Smooth muscle cell (in vitro differentiated cells): ENCODE data around the gene FBXL2. TPM values are rescaled to one million over a fixed set of nuclear protein-coding genes. Genes with fewer than 3 reads are reported as not detected.
A peak's percentile ranks its signal among the peaks of the same experiment; 100 is the strongest.

ENCODE experiments used
- DNase-seq: peaks from one replicate; lab custom pipeline; 2025; ENCODE audit not compliant: unreplicated experiment; lab: John Stamatoyannopoulos, UW
- H2AFZ ChIP-seq: fragments of 200-600 bp; sonication (generic); 2 replicates; pipeline ENCODE4 v1.6.0; 2016; ENCODE audit warnings: antibody characterized with exemption, low read depth, mild to moderate bottlenecking
- H3F3A ChIP-seq: fragments of 200-600 bp; sonication (generic); 2 replicates; pipeline ENCODE4 v1.6.0; 2017; ENCODE audit warnings: antibody characterized with exemption, low read depth
- H3K27ac ChIP-seq: fragments of 200-600 bp; sonication (generic); 2 replicates; pipeline ENCODE4 v1.5.1; 2016; ENCODE audit warnings: low read depth, mild to moderate bottlenecking
- H3K27me3 ChIP-seq: fragments of 200-600 bp; sonication (generic); 2 replicates; pipeline ENCODE4 v1.6.1; 2016; ENCODE audit warnings: low read depth, mild to moderate bottlenecking
- H3K36me3 ChIP-seq: fragments of 200-600 bp; sonication (generic); 2 replicates; pipeline ENCODE4 v1.5.1; 2016; ENCODE audit warnings: low read depth
- H3K4me1 ChIP-seq: fragments of 200-600 bp; sonication (generic); 2 replicates; pipeline ENCODE4 v1.5.1; 2016; ENCODE audit warnings: low read depth
- H3K4me2 ChIP-seq: fragments of 200-600 bp; sonication (generic); 2 replicates; pipeline ENCODE4 v1.6.0; 2016; ENCODE audit warnings: mild to moderate bottlenecking
- H3K4me3 ChIP-seq: fragments of 200-600 bp; sonication (generic); 2 replicates; pipeline ENCODE4 v1.5.1; 2016; ENCODE audit warnings: mild to moderate bottlenecking
- H3K79me2 ChIP-seq: fragments of 200-600 bp; sonication (generic); 2 replicates; pipeline ENCODE4 v1.6.0; 2016; ENCODE audit warnings: low read depth, mild to moderate bottlenecking
- H3K9ac ChIP-seq: fragments of 200-600 bp; sonication (generic); 2 replicates; pipeline ENCODE4 v1.6.0; 2016; ENCODE audit warnings: low read depth
- H3K9me3 ChIP-seq: fragments of 200-600 bp; sonication (generic); replicated peaks from 2 replicates; pipeline ENCODE4 v1.5.1; 2016; ENCODE audit warnings: low read depth
- H4K20me1 ChIP-seq: fragments of 200-600 bp; sonication (generic); 2 replicates; pipeline ENCODE4 v1.6.0; 2016; ENCODE audit warnings: low read depth
- WGBS: methylation state at CpG from one replicate; pipeline ENCODE4 v1.1.7; 2016; ENCODE audit warnings: low lambda C conversion rate; 5-methylcytosine and 5-hydroxymethylcytosine counted together
- polyA plus RNA-seq: library from polyadenylated mRNA; unstranded; fragments of >200 nt; fragmentation: Nextera tagmentation; extraction: Ambion mirVana; gene quantifications from 2 replicates; pipeline ENCODE4 v1.2.1, GENCODE V29; 2016
- total RNA-seq: library from RNA; depleted of rRNA; stranded (reverse); fragments of >200 nt; gene quantifications from 2 replicates; pipeline ENCODE4 v1.2.3, GENCODE V29; 2014
- TF ChIP-seq, protein P1 (sequence below): fragments of 200-600 bp; sonication (generic); IDR thresholded peaks from 2 replicates; pipeline ENCODE4 v1.5.1; 2017; ENCODE audit warnings: borderline replicate concordance, mild to moderate bottlenecking, antibody characterized with exemption; ENCODE audit not compliant: insufficient read depth, poor library complexity, severe bottlenecking

FBXL2 gene
- total and polyA plus RNA-seq, 2 experiments from 2014 or later, result 8.9 to 10.7 TPM

- H3F3A ChIP-seq, result no peaks in the 10 kb centered on the region
- TF ChIP-seq, protein P1, sequence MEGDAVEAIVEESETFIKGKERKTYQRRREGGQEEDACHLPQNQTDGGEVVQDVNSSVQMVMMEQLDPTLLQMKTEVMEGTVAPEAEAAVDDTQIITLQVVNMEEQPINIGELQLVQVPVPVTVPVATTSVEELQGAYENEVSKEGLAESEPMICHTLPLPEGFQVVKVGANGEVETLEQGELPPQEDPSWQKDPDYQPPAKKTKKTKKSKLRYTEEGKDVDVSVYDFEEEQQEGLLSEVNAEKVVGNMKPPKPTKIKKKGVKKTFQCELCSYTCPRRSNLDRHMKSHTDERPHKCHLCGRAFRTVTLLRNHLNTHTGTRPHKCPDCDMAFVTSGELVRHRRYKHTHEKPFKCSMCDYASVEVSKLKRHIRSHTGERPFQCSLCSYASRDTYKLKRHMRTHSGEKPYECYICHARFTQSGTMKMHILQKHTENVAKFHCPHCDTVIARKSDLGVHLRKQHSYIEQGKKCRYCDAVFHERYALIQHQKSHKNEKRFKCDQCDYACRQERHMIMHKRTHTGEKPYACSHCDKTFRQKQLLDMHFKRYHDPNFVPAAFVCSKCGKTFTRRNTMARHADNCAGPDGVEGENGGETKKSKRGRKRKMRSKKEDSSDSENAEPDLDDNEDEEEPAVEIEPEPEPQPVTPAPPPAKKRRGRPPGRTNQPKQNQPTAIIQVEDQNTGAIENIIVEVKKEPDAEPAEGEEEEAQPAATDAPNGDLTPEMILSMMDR, result no peak
- H3K4me1 ChIP-seq, result no peaks in the 10 kb centered on the region
- H2AFZ ChIP-seq, result no peak overlapping the region
- H3K4me3 ChIP-seq, result no peak overlapping the region
- H4K20me1 ChIP-seq, result peaks cover 36% of the 10 kb centered on the region
- no peaks in the 10 kb centered on the region for H3K27me3 ChIP-seq
- no peak overlapping the region for H3K4me2 ChIP-seq
- no peak overlapping the region for H3K9ac ChIP-seq
- H3K79me2 ChIP-seq, result no peaks in the 10 kb centered on the region
- DNase-seq, result no peak
- H3K27ac ChIP-seq, result no peak overlapping the region
- WGBS, result 33% methylated on average over 5 of the region's 5 CpGs
- H3K36me3 ChIP-seq, result no peaks in the 10 kb centered on the region
- no peaks in the 10 kb centered on the region for H3K9me3 ChIP-seq
These were observed 78.4 kb downstream of the FBXL2 start for GRCh38 chr3:33355611-33356010.

DNA sequence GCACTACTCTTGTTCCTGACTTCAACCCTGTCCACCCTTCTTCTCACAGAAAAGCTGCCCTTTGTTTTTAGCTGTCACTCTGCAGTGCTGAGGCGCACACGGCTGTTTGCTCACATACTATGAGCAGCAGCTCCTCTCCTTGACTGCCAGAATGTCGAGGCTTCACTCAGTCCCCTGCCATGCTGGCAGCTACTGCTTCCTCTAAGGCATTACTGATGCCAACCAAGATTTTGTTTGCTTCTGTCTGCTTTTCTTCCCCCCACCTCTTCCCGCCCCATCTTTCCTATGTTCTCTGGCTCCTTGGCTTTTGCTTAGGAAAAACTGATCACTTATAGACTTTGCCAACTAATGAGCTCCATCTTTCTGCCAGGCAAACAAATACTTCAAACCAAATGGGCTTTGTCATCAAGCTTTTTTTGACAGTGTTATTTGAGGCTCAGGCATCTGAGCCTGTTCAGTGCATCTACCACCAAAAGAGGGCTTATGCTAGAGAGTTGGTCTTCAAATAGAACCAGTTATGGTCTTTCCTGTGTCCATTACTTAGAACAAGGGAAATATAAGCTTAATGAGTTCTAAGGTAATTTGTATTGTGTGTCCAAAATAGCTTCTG lies 81.0 kb downstream of the FBXL2 start:
- TF ChIP-seq, protein P1, result no peak
- DNase-seq, result no peak
- Histone ChIP-seq H3K36me3 (no peaks in the 10 kb centered on the region), H3K27ac (no peak overlapping the region), H3K9me3 (no peaks in the 10 kb centered on the region), H3K79me2 (no peaks in the 10 kb centered on the region), H3K4me1 (no peaks in the 10 kb centered on the region), H2AFZ (no peak overlapping the region), H3K9ac (no peak overlapping the region), H3K4me2 (no peak overlapping the region), H4K20me1 (peaks cover 36% of the 10 kb centered on the region), H3K4me3 (no peak overlapping the region), H3K27me3 (no peaks in the 10 kb centered on the region), H3F3A (no peaks in the 10 kb centered on the region)
- 94% methylated on average over 4 of the region's 4 CpGs for WGBS

DNA sequence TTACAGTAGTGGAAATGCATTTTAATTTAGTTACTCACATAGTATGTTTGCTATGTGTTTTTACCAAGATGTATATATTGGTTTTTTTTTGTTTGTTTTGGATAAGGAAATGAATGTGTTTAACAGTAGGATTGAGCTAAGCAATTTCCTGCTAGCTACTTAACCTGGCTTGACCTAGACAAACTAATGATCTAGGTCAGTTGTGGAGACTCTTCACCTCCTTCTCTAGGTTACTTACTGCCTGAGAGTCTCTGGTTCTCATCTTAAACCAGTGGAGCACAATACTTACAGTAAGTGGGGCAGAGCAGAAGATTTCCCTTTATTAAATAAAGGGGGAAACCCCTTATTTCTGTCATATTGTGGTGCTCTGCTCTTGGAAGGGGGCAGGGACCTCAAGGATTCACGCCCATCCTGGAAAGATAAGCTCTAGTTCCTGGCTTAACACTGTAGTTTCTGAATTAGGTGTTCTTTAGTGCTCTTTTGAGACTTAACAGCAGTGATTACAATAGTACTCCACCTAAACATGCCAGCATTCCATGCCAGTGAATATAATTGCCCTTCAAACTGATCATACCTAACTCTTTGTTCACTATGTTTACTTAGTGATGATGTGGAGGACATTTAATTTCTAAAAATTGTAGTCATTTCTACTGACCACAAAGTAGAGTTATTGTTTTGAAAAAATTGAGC lies 83.0 kb downstream of the FBXL2 start:
- H3K9ac ChIP-seq, result peak overlapping the region; percentile 36
- H3K4me2 ChIP-seq, result peak overlapping the region; percentile 12
- no peaks in the 10 kb centered on the region for H3K27me3 ChIP-seq
- no peaks in the 10 kb centered on the region for H3K79me2 ChIP-seq
- DNase-seq, result no peak
- no peaks in the 10 kb centered on the region for H3K9me3 ChIP-seq
- H2AFZ ChIP-seq, result no peak overlapping the region
- H3K27ac ChIP-seq, result peak overlapping the region; percentile 71
- TF ChIP-seq, protein P1, result no peak
- 50% methylated on average over 1 of the region's 1 CpG for WGBS
- H3K36me3 ChIP-seq, result no peaks in the 10 kb centered on the region
- no peak overlapping the region for H3K4me3 ChIP-seq
- H4K20me1 ChIP-seq, result peaks cover 31% of the 10 kb centered on the region
- peaks cover 4% of the 10 kb centered on the region for H3K4me1 ChIP-seq
- no peaks in the 10 kb centered on the region for H3F3A ChIP-seq
